SKM-1 (cell line): ENCODE measurements around the gene PTPRN2.

ENCODE experiments used
- DNase-seq: peaks from one replicate; lab custom pipeline; 2025; ENCODE audit not compliant: unreplicated experiment; lab: John Stamatoyannopoulos, UW

PTPRN2 gene

DNA sequence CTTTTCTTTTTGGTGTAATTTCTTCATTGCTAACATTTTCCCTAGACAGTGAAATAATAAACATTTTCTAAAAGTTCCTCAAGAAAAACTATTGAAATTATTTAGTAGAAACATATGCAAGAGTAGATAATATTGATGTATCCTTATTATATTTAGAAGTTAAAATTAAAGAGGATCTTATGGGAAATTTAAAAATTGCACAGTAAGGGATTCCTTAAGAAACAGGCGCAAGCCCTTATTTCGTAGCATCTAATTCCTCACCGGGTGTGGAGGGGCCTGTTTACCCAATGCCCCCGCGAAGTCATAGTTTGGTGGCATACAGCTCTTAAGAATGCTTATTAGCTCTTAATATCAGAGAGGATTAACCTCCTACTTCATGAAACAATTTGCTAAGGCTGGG lies 783.7 kb downstream of the PTPRN2 start:
- DNase-seq, result no peak

DNA sequence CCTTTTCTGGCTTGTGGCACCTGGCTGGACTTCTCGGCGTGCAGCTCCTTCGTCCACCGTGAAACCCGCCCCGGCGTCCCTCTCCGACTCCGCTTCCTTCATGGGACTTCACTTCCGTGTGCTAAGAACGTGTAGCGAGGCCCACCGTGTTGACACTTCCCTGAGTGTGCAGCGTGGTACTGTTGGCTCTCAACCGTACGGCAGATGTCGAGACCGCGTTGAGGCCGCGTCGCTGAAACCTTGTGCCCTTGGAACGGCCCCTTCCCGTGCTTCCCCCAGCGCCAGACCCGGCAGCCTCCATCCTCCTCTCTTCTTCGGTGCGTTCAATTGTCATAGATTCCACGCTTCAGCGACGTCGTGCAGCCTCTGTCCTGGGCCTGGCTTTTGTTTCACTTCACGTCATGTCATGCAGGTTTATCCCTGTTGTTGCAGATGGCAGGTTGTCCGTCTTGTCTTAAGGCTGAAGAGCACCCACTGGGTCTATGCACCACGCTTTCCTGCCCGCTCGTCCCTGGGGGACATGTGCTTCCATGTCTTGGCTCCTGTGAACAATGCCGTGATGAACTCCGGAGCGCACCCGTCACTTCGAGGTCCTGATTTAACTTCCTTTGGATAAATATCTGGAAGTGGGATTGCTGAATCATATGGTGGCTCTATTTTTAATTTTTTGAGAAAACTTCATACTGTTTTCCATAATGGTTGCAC lies 785.5 kb downstream of the PTPRN2 start:
- DNase-seq, result no peak

DNA sequence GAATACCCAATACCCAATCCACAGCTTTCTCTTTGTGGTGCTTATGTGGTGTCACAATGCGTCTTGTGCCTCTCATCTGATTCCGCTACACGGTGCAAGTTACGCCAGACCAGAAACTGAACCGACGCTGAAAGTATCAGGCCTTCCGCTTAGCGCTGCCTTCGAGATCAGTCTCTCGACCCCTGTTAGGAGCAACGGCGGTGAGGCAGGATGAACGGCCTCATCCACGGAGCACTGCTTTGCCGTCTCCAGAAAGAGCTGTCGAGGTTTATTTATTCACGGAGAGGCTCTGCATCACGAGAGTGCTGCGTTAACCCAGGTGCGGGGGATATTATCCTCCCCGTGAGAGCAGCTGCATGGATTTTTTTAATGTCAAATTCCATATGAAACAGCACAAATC lies 786.5 kb downstream of the PTPRN2 start:
- no peak for DNase-seq

DNA sequence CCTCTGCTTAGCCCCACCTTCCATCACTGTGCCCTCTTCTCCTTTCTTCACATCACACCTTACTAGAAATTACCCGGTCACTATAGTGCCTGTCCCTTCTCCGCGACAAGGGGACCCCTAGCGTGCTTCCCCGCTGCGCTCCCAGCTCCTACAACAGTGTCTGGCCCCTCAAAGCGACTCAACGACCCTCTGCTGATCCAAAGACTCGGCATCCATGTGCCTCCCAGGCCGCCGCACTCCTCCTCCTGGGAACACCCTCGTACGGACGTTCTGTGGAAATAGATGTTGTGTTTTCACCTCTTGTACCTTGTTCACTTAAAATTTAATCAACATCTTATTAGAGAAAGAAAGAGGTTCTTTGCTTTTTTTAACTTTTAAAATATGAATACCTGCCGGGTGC lies 787.3 kb downstream of the PTPRN2 start:
- no peak for DNase-seq

DNA sequence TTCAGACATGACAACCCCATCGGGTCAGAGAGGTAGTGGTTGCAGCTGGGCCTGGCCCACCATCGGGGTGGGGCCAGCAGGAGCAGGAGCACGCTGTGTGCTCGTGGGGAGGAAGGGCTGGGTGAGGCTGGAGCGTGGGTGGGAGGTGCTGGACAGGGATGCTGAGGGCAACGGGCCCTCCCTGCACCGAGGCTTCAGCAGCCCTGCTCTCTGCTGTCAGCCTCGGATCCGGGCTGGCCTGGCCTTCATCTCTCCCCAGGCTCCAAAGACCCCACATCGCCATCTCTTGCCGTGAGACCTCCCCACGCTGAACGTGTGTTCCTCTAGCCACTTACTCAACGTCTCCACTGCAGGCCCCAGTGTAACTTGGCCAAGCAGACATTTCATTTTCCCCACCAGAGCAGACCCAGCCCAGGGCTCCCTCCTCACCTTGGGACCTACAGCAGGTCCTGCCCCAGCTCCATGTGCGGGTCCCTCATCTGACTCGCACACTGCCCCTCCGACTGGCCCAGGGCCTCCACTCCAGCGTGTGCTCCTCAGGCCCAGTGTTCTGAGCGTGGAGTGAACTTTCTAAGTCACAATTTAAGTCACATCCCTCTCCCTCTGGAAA lies 788.4 kb downstream of the PTPRN2 start:
- DNase-seq, result no peak

DNA sequence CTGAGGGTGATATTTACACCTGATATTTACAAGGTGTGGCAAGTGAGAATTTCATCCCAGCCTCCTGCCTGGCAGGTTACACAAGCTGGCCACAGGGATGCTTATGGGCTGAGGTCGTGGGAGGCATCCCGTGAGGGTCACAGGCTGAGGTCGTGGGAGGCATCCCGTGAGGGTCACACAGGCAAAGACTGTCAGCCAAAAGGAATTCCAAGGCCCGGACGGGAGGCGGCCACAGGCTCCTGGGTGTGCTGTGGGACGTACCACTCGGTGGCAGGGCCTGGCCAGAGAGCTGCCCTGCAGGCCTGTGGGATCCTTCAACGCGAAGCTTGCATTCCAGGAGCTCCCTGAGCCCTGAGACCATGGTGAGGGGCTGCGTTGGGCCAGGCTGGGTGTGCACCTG lies 790.3 kb downstream of the PTPRN2 start:
- DNase-seq, result no peak

DNA sequence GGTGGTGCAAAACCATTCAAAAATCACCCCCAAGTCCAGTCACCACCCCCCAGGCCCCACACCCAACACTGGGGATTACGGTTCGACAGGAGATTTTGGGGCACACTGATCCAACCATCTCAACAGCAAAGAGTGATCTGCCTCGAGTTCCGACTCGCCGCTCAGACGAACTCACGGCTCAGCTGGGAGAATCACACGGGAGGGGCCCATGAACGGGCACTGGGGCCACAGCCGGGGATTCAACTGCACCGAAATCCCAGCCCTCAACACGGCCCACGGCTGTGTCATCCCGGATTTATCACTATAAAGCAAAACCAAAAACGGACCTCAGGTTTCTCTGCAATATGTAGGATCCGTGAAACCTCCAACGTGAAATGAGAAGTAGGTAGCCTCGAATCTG lies 790.8 kb downstream of the PTPRN2 start:
- no peak for DNase-seq

DNA sequence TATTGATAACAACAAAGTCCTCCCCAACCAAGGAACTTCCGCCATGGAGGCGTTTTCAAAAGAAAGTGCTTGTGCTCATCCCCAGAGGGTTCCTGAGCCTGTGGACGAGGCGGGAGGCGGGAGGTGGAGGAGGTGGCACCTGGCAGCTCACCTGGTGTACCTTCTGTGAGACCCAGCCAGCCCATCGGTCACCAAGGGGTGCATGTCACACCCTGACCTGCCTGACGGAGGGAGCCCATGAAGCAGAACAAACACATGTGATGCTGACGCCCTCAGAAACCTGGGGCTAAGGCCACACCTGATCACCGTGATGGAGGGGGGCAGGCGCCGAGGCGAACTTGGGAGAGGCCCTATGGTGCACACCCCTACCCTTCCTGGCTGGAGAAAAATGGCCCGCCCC lies 792.0 kb downstream of the PTPRN2 start:
- DNase-seq, result no peak

DNA sequence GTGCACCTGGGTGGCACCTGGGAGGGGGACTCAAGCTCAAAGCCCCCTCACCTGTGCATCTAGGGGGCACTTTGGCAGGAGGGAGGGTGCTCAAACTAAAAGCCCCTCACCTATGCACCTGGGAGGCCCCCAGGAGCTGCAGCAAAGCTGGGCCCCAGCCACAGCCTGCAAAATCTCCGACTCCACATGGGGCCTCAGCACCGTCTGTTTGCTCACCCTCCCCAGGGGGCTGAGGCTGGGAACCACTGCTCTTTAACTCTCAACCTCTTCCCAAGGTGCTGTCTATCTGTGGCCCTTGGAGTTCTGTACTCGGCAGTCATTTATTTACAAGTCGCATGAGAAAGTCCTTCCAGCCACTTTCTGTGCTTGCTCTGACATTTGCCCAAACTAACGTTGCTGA lies 792.4 kb downstream of the PTPRN2 start:
- no peak for DNase-seq

DNA sequence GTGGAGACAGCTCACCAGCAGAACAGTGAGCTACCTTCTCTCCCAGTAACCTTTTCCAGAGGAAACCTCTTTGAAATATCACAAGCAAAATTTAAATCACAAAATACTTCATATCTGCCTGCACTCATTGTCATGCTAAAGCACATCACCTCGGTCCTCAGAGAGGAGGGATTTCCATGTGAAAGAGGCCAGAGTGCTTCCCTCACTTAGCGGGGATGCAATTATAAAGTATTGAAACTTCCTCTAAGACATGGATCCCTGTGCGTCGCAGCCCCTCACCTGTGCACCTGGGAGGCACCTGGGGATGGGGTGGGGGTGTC lies 792.9 kb downstream of the PTPRN2 start:
- no peak for DNase-seq

DNA sequence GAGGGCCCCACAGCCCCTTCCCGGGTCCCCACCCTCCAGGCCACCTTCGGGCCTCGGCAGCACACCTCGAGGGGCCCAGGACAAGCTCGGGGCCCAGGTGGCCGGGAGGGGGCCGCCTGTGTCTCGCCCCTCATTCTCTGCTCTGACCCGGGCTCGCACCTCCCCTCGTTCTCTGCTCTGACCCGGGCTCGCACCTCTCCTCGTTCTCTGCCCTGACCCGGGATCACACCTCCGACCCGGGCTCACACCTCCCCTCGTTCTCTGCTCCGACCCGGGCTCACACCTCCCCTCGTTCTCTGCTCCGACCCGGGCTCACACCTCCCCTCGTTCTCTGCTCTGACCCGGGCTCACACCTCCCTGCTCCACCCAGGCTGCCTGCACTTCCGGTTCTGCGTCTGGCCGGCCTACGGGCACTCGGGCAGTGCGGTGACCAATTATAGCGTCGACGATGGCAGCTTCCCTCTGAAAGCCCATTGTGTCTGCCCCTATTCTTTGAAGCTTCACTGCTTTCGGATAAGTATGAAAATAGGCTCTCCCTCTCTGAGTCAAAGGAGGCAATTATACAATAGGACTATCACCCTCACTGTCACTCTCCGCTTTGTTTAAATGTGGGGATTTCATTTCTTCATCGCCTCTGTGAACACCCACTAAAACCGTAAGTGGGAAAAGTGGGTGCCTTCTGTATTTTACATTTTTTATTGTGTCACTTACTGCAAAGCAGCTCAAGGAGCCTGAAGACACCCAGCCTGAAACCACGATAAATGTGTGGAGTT lies 793.5 kb downstream of the PTPRN2 start:
- no peak for DNase-seq

DNA sequence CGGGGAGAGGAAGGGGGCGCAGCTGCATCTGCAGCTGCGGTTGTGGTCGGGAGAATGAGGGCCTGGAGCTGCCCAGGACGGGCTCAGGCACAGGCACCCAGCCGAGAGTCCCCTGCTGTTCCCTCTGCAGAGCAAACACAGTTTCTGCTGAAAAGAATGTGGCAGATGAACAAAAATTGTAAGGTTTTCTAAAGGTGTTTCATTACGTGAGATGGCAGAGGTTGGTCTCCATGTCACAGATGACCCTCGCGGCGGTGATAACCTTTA lies 794.6 kb downstream of the PTPRN2 start:
- DNase-seq, result no peak

DNA sequence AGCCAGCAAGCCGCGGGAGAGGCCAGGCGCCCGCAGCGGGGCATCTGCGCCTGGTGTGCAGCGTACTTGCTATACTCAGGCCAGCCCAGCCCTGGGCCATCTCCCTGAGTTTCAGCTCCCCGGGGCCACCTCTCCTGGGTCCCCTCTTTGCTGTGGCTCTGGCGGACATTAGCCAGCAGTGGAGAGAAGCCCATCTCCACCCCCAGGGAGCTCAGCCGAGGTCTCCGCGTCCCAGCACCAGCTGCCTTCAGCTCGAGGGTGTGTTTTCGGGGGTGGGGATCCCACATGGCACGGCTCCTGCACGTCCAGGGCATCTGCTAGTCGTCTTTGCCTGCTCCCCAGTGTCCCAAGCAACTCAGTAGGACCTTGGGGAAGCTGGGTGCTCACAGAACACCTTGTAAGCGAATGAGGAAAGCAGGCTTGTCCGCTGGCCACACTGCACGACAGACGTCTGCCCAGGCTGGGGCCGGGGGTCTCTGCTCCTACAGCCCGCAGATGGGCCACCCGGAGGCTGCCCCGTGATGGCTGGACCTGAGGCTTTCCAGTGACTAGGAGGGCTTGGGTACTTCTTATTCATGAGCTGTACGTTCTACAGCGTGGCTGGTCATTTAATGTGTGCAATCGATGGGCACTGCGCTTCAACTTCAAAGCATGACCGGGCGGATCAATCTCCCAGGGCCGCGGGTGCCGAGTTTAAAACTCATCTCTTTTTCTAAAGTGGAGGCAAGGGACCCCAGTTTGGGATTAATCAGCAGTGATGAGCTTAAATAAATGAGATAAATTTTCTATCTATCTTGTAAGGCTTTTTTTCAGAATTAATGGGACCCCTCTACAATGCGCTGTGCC lies 795.2 kb downstream of the PTPRN2 start:
- no peak for DNase-seq

DNA sequence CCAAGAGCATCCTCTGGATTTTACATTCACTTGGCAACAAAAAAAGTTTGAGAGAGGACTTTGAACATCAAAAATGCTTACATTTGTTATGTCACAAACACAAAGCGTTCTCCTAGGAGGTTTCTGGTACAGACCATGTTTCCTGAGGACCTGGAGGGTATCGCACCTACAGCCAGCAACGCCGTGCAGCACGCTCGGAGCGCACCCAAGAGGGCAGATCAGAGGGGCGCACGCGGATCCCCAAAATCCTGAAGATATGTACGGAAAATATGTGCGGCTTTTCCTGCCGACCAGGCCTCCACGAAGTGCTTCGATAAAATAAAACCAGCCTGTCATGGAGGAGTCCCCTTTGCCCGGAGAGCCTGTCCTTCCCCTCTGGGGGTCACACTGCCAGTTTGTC lies 796.0 kb downstream of the PTPRN2 start:
- DNase-seq, result no peak

DNA sequence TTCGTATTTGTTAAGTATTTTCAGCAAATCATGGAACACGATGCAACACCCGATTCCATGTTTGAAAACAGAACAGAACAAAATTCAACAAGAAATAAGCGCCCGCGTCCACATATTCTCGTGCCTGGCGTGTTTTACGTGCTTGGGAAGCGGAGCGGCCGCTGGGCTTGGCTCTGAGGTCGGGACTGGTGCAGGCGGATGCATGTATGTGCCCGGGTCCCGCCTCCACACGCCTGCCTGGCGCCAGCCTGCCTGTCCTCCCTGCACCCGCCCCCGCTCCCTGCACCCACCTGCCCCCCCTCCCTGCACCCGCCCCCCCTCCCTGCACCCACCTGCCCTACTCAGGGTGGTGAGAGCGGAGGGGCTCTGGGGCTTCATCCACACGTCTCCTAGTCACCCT lies 796.4 kb downstream of the PTPRN2 start:
- DNase-seq, result no peak

DNA sequence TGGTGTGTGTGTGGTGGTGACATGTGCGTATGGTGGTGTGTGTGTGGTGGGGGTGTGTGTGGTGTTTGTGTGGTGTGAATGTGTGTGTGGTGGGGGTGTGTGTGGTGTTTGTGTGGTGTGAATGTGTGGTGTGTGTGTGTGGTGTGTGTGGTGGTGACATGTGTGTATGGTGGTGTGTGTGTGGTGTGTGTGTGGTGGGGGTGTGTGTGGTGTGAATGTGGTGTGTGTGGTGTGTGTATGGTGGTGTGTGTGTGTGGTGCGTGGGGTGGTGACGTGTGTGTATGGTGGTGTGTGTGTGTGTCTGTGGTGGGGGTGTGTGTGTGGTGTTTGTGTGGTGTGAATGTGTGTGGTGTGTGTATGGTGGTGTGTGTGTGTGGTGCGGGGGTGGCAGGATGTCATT lies 797.7 kb downstream of the PTPRN2 start:
- DNase-seq, result no peak

DNA sequence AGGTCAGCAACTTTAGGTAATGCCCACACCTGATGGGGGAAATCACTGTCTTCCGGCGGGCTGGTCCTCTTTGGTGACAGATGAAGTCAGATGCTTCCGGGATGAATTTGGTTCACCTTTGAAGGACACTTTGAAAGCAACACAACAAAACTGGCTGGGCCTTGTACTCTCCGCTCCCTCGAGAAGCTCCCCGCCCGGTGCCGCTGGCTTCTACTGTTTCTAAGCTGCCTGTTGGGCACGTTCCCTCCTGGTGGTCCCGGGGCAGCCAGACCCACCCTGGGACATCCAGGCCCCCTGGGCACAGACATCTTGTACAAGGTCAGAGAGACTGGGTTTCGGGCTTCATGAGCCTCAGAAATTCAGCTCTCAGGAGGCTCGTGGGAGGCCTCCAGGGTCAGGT lies 798.5 kb downstream of the PTPRN2 start:
- DNase-seq, result no peak

DNA sequence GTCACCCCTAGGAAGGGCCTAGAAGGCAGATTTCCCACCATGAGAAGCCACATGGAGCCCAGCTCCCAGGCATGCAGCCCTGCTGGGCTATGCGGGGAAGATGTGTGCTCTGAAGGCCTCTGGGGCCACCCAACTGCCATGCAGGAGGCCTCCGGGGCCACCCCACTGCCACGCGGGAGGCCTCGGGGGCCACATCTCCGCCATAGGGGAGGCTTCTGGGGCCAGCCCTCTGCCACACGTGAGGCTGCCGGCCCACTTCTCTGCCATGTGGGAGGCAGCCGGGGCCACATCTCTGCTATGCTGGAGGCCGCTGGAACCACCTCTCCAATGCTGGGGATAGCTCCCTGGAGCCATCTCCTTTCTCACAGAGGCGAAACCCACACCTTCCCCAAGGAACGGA lies 799.0 kb downstream of the PTPRN2 start:
- DNase-seq, result no peak

DNA sequence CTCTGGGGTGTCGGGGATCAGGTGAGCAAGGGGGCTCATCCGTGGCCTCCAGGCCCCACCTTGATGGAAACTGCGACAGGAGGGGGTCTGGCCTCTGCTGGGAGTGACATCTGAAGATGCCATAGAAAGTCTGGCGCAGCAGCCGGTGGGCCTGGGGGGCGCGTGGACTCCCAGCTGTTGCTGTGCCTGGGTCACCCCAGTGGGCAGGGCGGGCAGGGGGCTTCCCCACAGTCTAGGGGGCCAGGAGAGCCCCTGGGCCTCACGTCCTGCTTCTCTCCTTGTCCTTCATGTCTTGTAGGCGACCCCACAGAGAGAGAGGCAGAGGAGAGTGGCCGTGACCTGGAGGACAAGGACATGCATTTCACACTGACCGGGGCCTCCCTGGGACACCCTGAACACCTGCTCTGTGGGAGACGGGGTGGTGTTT lies 800.3 kb downstream of the PTPRN2 start:
- DNase-seq, result no peak

DNA sequence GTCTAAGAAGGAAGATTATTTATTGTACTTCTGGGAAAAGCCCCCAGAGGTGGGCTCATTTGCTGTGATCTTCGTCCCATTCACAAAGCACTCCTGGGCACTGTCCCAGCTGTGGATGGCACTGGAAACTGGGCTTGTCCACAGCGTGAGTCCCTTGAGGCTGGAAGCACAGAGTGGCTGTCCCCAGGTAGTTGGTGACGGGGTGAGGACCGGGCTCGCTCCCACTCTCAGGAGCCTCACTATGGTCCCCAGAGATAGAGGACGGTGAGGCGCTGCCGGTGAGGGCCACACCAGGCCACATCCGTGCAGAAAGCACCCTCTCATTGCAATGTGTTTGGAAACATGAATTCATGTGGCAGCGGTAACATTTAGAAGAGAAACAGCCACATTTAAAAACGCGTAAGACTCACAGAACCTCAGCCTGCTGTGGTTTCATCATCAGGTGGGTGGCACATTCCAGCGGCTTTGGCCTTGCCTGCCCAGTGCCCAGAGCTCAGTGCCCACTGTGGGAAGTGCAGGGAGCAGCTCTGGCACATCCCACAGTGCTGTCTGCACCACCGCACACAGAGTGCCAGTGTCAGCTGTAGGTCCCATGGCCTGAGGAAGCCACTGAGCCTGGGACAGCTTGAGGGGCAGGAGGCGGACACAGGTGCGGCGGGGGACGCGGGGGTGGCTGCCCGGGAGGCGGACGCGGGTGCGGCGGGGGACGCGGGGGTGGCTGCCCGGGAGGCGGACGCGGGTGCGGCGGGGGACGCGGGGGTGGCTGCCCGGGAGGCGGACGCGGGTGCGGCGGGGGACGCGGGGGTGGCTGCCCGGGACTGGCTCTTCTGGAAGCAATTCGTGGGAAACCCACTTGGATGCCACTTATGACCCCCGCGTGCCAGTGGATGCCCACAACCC lies 801.0 kb downstream of the PTPRN2 start:
- no peak for DNase-seq
